Measurements from ENCODE around the gene MAPK8IP3. TPM values are rescaled to one million over a fixed set of nuclear protein-coding genes. Genes with fewer than 3 reads are reported as not detected.

The MAPK8IP3 gene
- total and polyA plus RNA-seq, 9 of the 15 experiments (the other 6 are each of a cell fraction or from before 2014, with no cell fraction given), result 0.17 to 58.7 (median 16.7) TPM

DNA sequence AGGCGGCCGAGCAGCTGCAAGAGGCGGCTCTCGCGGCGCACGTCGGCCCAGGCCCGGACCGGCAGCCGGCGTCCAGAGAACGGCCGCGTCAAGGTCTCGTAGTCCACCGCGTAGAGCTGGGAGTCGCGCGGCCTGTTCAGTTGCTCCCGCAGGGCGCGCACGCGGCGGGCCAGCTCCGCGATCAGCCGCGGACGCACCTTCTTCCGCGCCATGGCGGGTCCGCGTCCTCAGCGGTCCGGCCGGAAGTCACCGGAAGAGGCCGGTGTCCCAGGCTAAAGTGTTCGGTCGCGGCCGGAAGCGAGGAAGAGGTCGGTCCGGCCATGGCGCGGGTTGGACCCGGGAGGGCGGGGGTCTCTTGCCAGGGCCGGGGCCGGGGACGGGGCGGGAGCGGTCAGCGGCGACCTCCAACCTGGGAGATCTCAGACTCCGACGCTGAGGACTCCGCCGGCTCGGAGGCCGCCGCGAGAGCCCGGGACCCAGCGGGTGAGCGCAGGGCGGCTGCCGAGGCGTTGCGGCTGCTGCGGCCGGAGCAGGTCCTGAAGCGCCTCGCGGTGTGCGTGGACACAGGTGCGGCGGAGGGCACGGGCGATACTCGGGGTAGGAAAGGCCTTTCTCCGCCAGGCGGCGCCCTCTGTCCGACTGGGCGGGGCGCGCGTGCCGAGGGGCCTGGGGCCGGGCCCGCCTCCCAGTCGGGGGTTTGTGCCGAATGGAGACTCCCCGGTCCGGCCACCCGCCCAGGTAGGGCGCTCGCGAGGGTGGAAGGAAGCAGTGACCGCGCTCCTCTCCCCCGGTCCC is 67.1 kb downstream of the MAPK8IP3 start, which contains the start of gene MRPS34 (continued):
- TF ChIP-seq, protein P1, sequence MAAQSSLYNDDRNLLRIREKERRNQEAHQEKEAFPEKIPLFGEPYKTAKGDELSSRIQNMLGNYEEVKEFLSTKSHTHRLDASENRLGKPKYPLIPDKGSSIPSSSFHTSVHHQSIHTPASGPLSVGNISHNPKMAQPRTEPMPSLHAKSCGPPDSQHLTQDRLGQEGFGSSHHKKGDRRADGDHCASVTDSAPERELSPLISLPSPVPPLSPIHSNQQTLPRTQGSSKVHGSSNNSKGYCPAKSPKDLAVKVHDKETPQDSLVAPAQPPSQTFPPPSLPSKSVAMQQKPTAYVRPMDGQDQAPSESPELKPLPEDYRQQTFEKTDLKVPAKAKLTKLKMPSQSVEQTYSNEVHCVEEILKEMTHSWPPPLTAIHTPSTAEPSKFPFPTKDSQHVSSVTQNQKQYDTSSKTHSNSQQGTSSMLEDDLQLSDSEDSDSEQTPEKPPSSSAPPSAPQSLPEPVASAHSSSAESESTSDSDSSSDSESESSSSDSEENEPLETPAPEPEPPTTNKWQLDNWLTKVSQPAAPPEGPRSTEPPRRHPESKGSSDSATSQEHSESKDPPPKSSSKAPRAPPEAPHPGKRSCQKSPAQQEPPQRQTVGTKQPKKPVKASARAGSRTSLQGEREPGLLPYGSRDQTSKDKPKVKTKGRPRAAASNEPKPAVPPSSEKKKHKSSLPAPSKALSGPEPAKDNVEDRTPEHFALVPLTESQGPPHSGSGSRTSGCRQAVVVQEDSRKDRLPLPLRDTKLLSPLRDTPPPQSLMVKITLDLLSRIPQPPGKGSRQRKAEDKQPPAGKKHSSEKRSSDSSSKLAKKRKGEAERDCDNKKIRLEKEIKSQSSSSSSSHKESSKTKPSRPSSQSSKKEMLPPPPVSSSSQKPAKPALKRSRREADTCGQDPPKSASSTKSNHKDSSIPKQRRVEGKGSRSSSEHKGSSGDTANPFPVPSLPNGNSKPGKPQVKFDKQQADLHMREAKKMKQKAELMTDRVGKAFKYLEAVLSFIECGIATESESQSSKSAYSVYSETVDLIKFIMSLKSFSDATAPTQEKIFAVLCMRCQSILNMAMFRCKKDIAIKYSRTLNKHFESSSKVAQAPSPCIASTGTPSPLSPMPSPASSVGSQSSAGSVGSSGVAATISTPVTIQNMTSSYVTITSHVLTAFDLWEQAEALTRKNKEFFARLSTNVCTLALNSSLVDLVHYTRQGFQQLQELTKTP (IDR thresholded peaks at IDR 0.05; ENCODE audit: low read depth in 1 of 2, partially characterized antibody in 2 of 2), result no peak
- no peak for TF ChIP-seq ATF1 (CRISPR knock-in tag; IDR thresholded peaks at IDR 0.05)
- peak; percentile 67 for TF ChIP-seq ATF1 (tag; IDR thresholded peaks at IDR 0.05)
- 0 out of 2 replicates have a peak, but pooled peaks have one; percentile 5 for TF ChIP-seq ZNF830 (CRISPR knock-in tag; IDR thresholded peaks at IDR 0.05)
- TF ChIP-seq, protein P2, sequence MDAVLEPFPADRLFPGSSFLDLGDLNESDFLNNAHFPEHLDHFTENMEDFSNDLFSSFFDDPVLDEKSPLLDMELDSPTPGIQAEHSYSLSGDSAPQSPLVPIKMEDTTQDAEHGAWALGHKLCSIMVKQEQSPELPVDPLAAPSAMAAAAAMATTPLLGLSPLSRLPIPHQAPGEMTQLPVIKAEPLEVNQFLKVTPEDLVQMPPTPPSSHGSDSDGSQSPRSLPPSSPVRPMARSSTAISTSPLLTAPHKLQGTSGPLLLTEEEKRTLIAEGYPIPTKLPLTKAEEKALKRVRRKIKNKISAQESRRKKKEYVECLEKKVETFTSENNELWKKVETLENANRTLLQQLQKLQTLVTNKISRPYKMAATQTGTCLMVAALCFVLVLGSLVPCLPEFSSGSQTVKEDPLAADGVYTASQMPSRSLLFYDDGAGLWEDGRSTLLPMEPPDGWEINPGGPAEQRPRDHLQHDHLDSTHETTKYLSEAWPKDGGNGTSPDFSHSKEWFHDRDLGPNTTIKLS (IDR thresholded peaks at IDR 0.05; ENCODE audit: borderline replicate concordance, low read depth), result peak; percentile 40; the same call in 1 of the 2 replicates
- TF ChIP-seq CBFA2T2 (conservative IDR thresholded peaks at IDR 0.05), result no peak
- TF ChIP-seq BRF1 (IDR thresholded peaks at IDR 0.05; ENCODE audit: borderline replicate concordance, extremely low read depth, insufficient read length), result no peak
- TF ChIP-seq ZNF764 (CRISPR knock-in tag; IDR thresholded peaks at IDR 0.05; ENCODE audit: low read depth), result no peak
- TF ChIP-seq ARID2 (IDR thresholded peaks at IDR 0.05), result no peak
- no peak for TF ChIP-seq CHD4 (IDR thresholded peaks at IDR 0.05; ENCODE audit: insufficient read depth, insufficient replicate concordance, low read depth, low read length, poor library complexity, severe bottlenecking)
- TF ChIP-seq SIRT6 (IDR thresholded peaks at IDR 0.05; ENCODE audit: low read depth, low read length), result no peak
- no peak for TF ChIP-seq SAFB2 (IDR thresholded peaks at IDR 0.05; ENCODE audit: borderline replicate concordance, low read depth, low read length, severe bottlenecking)
